ENCODE measurements around the gene SEPTIN5. TPM values are rescaled to one million over a fixed set of nuclear protein-coding genes. Genes with fewer than 3 reads are reported as not detected.

SEPTIN5 gene
- total RNA-seq (10.1 TPM), polyA plus RNA-seq (22.2 TPM)
- long read RNA-seq, donor 1, result 0 reads
- long read RNA-seq, donor 2, partial matches to known transcripts, result 0 of 2 reads
- long read RNA-seq, donor 2, other reads (novel, unspliced or antisense), result 0 of 2 reads
- long read RNA-seq, donor 3, result 0 reads
- long read RNA-seq, donor 4, partial matches to known transcripts, result 0 of 1 reads
- long read RNA-seq, donor 4, other reads (novel, unspliced or antisense), result 0 of 1 reads
- long read RNA-seq, donor 5, result 0 reads
- long read RNA-seq, donor 6, partial matches to known transcripts, result 0 of 1 reads
- long read RNA-seq, donor 6, other reads (novel, unspliced or antisense), result 0 of 1 reads
- long read RNA-seq, donor 7, result 0 reads
- long read RNA-seq, donor 8, partial matches to known transcripts, result 0 of 1 reads
- long read RNA-seq, donor 8, other reads (novel, unspliced or antisense), result 0 of 1 reads
- long read RNA-seq, donor 9, result 0 reads
- long read RNA-seq, donor 10, result 0 reads

DNA sequence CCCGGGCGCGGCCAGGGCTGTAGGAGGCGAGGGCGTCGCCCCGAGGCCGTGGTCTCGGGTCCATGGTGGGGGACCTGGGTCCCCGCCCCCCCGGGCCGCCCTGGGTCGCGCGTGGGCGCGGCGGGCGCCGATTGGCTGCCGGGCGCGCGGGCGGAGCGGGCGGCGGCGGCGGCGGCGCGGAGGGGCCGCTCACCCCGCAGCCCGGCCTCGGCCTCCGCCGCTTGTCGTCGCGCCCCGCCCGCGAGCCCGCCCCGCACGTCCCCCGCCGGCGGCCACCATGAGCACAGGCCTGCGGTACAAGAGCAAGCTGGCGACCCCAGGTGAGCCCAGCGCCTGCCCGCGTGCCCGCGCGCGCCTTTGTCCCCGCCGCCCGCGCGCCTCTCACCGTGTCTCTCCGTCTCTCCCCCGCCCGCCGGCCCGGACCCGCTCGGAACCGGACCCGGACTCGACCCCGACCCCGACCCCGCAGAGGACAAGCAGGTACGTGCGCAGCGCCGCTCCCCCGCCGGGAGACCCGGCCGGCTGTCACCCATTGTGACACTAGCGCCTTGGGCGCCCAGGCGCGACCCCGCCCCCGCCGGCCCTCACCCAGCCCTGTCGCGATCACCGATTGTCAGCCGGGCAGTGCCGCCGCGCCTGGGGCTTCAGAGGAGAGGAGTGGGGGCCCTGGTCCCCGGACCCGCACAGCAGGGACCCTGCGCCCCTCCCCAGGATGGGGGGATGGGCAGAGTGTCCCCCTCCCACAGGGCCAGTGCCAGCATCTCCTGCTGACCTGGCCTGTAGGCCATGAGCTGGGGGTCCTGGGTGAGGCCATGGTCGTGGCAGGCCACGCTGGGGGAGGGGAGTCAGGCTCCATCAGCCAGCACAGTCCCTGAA is at the start of gene SEPTIN5:
Gene SEPTIN5, plus strand, starts transcription at position 192 of the 876 bp plus-strand sequence. Its CDS starts 86 bp downstream, at position 278.
- Histone ChIP-seq H3K4me3 (ENCODE audit: low read length in 2 of 2) (peak within 1 kb of the TSS; percentile 23 to 43), H3K36me3 (ENCODE audit: control insufficient read depth in 2 of 2, insufficient read depth in 2 of 2, low read length in 1 of 2) (no peaks in the 10 kb centered on the region), H3K27ac (ENCODE audit: low read depth in 1 of 2, low read length in 1 of 2) (no peak within 1 kb of the TSS), H3K27me3 (ENCODE audit: control insufficient read depth in 2 of 2, insufficient read depth in 1 of 2, low read length in 1 of 2) (peaks cover 64 to 91% of the 10 kb centered on the region in 2 donors), H3K9me3 (ENCODE audit: control insufficient read depth in 2 of 2, insufficient read depth in 1 of 2, low read length in 1 of 2) (peaks cover 0 to 6% of the 10 kb centered on the region in 2 donors), H3K4me1 (ENCODE audit: control insufficient read depth in 2 of 2, insufficient read depth in 2 of 2, low read length in 2 of 2) (peaks cover 11 to 17% of the 10 kb centered on the region in 2 donors)
- no peak for DNase-seq (ENCODE audit: low read depth in 6 of 9, low spot score in 9 of 9)
- 3% methylated on average over 94 of the region's 106 CpGs for WGBS

DNA sequence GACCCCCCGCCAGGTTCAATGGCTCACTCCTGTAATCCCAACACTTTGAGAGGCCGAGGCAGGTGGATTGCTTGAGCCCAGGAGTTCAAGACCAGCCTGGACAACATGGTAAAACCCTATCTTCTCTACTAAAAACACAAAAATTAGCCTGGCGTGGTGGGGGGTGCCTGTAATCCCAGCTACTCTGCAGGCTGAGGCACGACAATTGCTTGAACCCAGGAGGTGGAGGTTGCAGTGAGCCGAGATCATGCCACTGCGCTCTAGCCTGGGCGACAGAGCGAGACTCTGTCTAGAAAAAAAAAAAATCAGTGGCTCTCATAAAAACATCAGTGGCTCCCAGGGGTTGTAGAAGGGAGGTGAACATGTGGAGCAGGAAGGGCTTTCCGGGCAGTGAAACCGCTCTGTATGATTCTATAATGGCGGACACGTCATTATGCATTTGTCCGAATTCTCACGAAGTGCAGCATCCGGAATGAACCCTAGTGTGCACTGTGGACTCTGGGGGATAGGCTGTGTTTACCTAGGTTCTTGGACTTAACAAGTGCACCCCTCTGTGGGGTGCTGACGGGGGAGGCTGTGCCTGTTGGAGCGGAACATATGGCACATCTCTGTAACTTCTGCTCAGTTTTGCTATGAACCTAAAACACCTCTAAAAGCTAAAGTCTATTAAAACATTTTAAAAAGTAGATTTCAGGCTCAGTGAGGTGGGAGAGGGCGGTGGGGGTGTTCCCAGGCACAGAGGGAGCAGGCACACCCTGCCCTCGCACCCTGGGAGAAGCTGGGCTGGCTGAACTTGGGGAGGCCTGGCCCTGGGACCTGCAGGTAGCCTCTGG is 49.1 kb upstream of the SEPTIN5 start:
- DNase-seq (ENCODE audit: low read depth in 6 of 9, low spot score in 9 of 9), result no peak
- no peak overlapping the region for H3K4me3 ChIP-seq (ENCODE audit: low read length in 2 of 2)

DNA sequence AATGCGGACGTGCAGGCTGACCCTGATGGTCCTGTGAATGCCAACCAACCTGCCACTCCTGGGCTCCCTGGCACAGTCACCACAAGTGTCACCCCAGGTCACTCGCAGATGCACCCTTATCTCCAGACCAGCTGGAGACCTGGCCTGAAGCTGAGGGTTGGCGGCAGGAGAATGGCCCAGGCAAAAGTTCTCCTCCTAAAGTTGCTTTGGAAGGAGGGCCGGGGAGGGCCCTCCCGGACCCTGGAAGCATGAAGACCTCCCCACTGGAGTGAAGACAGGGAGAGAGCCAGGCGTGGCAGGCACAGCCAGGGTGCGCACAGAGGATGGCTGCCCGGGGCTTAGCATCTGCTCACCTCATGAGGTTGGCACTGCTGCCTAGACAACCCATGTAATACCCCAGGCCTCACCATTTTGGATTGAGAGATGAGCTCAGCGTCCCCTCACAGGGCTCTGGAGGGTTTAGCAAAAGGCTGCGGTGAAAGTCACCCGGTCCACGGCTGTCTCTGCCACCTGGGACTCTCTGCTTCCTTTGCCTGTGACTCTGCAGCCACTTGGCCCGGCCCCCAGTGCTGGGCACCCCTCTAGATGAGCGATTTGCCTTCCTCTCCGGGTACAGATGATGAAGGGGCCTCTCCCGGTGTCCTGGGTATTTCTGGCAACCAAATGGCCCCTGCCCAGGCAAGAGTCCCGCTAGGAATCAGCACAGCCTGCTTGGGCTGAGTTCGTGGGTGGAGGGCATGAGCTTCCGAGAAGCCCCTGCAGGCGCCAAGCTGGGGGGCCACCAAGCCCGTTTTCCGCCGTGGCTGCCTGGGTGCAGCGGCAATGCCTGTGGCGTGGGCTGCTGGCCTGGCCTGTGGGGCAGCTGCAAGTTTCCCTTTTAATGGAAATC is 48.3 kb upstream of the SEPTIN5 start:
- peaks cover 0 to 3% of the 10 kb centered on the region in 2 donors for H3K27me3 ChIP-seq (ENCODE audit: control insufficient read depth in 2 of 2, insufficient read depth in 1 of 2, low read length in 1 of 2)
- WGBS, result 94% methylated on average over 26 of the region's 26 CpGs
- no peaks in the 10 kb centered on the region for H3K4me1 ChIP-seq (ENCODE audit: control insufficient read depth in 2 of 2, insufficient read depth in 2 of 2, low read length in 2 of 2)
- no peak overlapping the region for H3K27ac ChIP-seq (ENCODE audit: low read depth in 1 of 2, low read length in 1 of 2)
- no peak for DNase-seq (ENCODE audit: low read depth in 6 of 9, low spot score in 9 of 9)
- H3K36me3 ChIP-seq (ENCODE audit: control insufficient read depth in 2 of 2, insufficient read depth in 2 of 2, low read length in 1 of 2), result no peaks in the 10 kb centered on the region
- no peak overlapping the region for H3K4me3 ChIP-seq (ENCODE audit: low read length in 2 of 2)
- no peaks in the 10 kb centered on the region for H3K9me3 ChIP-seq (ENCODE audit: control insufficient read depth in 2 of 2, insufficient read depth in 1 of 2, low read length in 1 of 2)

More for the DNA sequence above, 49.1 kb upstream of the SEPTIN5 start:
- Histone ChIP-seq H3K36me3 (ENCODE audit: control insufficient read depth in 2 of 2, insufficient read depth in 2 of 2, low read length in 1 of 2) (no peaks in the 10 kb centered on the region), H3K4me1 (ENCODE audit: control insufficient read depth in 2 of 2, insufficient read depth in 2 of 2, low read length in 2 of 2) (no peaks in the 10 kb centered on the region), H3K27ac (ENCODE audit: low read depth in 1 of 2, low read length in 1 of 2) (no peak overlapping the region), H3K27me3 (ENCODE audit: control insufficient read depth in 2 of 2, insufficient read depth in 1 of 2, low read length in 1 of 2) (peaks cover 0 to 3% of the 10 kb centered on the region in 2 donors), H3K9me3 (ENCODE audit: control insufficient read depth in 2 of 2, insufficient read depth in 1 of 2, low read length in 1 of 2) (no peaks in the 10 kb centered on the region)
- WGBS, result 98% methylated on average over 19 of the region's 19 CpGs

DNA sequence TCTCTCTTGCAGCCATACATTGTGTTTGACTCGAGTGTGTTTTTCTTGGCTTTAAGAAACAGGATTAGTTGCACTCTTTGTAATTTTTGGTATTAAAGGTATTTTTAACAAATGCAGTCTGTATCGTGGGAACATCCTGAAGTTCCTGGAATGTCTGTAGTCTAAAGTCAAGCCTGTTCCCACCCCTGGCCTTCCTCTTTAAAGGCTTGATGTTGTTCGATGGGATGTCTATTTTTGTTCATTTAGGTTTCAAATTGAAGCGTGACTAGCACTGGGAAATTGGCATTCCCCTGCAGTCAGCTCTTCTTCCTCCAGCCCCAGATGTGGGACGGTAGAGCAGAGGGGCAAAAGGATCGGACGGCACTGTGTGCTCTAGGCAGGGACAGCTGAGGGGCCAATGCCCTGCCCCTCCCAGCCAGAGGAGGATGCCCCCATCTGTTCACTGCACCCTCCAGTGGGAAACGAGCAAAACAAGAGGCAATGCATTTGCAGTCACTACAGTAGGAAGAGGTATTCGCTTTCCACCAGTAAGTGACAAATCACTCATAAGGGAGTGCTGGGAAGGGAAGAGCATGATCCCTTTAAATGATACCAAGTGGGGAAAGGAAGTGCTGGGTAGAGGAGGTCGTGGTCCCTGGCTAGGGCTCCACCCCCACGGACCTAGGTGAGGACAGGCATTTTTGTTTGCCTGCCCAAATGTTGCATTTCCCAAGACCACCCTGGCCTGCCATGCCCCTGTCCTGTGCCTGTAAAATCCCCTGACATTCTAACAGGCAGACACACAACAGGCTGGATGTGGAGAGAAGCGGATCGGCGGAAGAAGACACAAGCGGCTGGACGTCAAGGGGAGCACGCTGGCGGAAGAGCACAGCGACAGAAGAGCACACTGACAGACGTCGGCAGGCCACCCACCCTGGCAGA is 47.4 kb upstream of the SEPTIN5 start:
- no peaks in the 10 kb centered on the region for H3K36me3 ChIP-seq (ENCODE audit: control insufficient read depth in 2 of 2, insufficient read depth in 2 of 2, low read length in 1 of 2)
- no peak overlapping the region for H3K27ac ChIP-seq (ENCODE audit: low read depth in 1 of 2, low read length in 1 of 2)
- WGBS, result 88% methylated on average over 21 of the region's 21 CpGs
- no peaks in the 10 kb centered on the region for H3K4me1 ChIP-seq (ENCODE audit: control insufficient read depth in 2 of 2, insufficient read depth in 2 of 2, low read length in 2 of 2)
- peaks cover 0 to 2% of the 10 kb centered on the region in 2 donors for H3K27me3 ChIP-seq (ENCODE audit: control insufficient read depth in 2 of 2, insufficient read depth in 1 of 2, low read length in 1 of 2)
- no peaks in the 10 kb centered on the region for H3K9me3 ChIP-seq (ENCODE audit: control insufficient read depth in 2 of 2, insufficient read depth in 1 of 2, low read length in 1 of 2)
- DNase-seq (ENCODE audit: low read depth in 6 of 9, low spot score in 9 of 9), result no peak
- H3K4me3 ChIP-seq (ENCODE audit: low read length in 2 of 2), result no peak overlapping the region

DNA sequence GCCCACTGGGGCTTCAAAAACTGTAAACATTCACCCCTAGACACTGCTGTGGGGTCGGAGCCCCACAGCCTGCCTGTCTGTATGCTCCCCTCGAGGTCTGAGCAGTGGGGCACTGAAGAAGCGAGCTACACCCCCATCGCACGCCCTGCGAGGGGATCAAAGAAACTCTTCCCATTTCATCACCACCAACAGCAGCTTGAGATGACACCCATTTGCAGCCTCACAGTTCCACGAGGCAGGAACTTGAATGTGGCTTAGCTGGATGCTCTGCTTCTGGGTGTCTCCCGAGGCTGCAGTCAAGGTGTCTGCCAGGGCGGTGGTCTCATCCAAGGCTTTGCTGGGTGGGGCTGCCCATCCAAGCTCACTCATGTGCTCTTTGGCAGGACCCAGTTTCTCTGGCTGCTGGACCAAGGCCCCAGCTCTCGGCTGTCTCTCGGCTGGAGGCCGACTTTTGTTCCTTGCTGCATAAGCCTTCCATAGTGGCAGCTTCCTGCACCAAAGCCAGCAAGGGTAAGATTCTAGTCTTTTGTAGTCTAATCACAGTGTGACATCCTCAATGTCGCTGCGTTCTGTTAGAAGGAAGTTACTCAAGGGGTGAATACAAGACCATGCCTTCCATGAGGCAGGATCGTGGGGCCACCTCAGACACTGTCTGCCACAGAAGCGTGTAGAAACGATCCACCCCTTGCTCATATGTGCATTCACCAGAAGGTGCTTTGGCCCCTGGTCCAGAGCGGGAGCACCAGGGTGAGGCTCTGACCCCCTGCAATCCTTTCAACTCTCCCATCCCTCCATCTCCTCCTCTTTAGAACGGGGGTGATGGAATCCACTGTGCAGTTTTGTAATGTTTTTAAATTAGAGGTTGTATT is 46.2 kb upstream of the SEPTIN5 start:
- H3K27ac ChIP-seq (ENCODE audit: low read depth in 1 of 2, low read length in 1 of 2), result no peak overlapping the region
- H3K4me3 ChIP-seq (ENCODE audit: low read length in 2 of 2), result no peak overlapping the region
- H3K4me1 ChIP-seq (ENCODE audit: control insufficient read depth in 2 of 2, insufficient read depth in 2 of 2, low read length in 2 of 2), result no peaks in the 10 kb centered on the region
- DNase-seq (ENCODE audit: low read depth in 6 of 9, low spot score in 9 of 9), result no peak
- H3K27me3 ChIP-seq (ENCODE audit: control insufficient read depth in 2 of 2, insufficient read depth in 1 of 2, low read length in 1 of 2), result no peaks in the 10 kb centered on the region
- WGBS, result 95% methylated on average over 19 of the region's 19 CpGs
- no peaks in the 10 kb centered on the region for H3K36me3 ChIP-seq (ENCODE audit: control insufficient read depth in 2 of 2, insufficient read depth in 2 of 2, low read length in 1 of 2)
- no peaks in the 10 kb centered on the region for H3K9me3 ChIP-seq (ENCODE audit: control insufficient read depth in 2 of 2, insufficient read depth in 1 of 2, low read length in 1 of 2)

DNA sequence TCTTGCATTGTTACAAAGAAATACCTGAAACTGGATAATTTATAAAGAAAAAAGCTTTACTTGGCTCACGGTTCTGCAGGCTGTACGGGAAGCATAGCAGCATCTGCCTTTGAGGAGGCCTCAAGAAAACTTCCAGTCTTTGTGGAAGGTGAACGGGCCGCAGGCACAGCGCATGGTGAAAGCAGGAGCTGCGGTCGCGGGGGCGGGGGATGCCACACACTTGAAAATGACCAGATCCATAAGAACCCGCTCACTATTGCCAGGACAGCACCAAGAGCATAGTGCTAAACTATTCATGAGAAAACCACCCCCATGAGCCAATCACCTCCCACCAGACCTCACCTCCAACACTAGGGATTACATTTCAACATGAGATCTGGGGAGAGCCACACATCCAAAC is 45.6 kb upstream of the SEPTIN5 start:
- H3K4me1 ChIP-seq (ENCODE audit: control insufficient read depth in 2 of 2, insufficient read depth in 2 of 2, low read length in 2 of 2), result no peaks in the 10 kb centered on the region
- no peaks in the 10 kb centered on the region for H3K9me3 ChIP-seq (ENCODE audit: control insufficient read depth in 2 of 2, insufficient read depth in 1 of 2, low read length in 1 of 2)
- H3K27ac ChIP-seq (ENCODE audit: low read depth in 1 of 2, low read length in 1 of 2), result no peak overlapping the region
- 99% methylated on average over 10 of the region's 10 CpGs for WGBS
- DNase-seq (ENCODE audit: low read depth in 6 of 9, low spot score in 9 of 9), result no peak
- H3K27me3 ChIP-seq (ENCODE audit: control insufficient read depth in 2 of 2, insufficient read depth in 1 of 2, low read length in 1 of 2), result no peaks in the 10 kb centered on the region
- H3K36me3 ChIP-seq (ENCODE audit: control insufficient read depth in 2 of 2, insufficient read depth in 2 of 2, low read length in 1 of 2), result no peaks in the 10 kb centered on the region
- no peak overlapping the region for H3K4me3 ChIP-seq (ENCODE audit: low read length in 2 of 2)

DNA sequence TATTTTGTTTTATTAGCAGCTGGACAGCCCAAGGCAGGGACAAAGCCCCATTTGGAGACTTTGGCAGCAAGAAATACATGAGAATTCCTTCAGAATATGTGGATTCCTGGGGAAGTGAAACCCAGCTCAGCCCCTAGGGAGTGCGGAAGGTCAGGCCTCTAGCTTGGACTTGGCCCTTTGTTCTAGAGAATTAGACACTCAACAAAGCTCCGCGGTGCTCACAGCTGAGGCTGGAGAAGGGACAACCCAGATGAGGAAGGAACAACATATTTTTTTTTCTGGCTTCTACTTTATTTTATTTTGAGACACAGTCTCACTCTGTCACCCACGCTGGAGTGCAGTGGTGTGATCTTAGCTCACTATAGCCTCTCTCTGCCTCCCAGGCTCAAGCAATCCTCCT is 44.7 kb upstream of the SEPTIN5 start:
- 72% methylated on average over 4 of the region's 4 CpGs for WGBS
- Histone ChIP-seq H3K27me3 (ENCODE audit: control insufficient read depth in 2 of 2, insufficient read depth in 1 of 2, low read length in 1 of 2) (no peaks in the 10 kb centered on the region), H3K27ac (ENCODE audit: low read depth in 1 of 2, low read length in 1 of 2) (no peak overlapping the region), H3K9me3 (ENCODE audit: control insufficient read depth in 2 of 2, insufficient read depth in 1 of 2, low read length in 1 of 2) (no peaks in the 10 kb centered on the region), H3K36me3 (ENCODE audit: control insufficient read depth in 2 of 2, insufficient read depth in 2 of 2, low read length in 1 of 2) (no peaks in the 10 kb centered on the region), H3K4me1 (ENCODE audit: control insufficient read depth in 2 of 2, insufficient read depth in 2 of 2, low read length in 2 of 2) (no peaks in the 10 kb centered on the region), H3K4me3 (ENCODE audit: low read length in 2 of 2) (no peak overlapping the region)
- no peak for DNase-seq (ENCODE audit: low read depth in 6 of 9, low spot score in 9 of 9)

All from thymus (tissue), 14 donors.